Activated T-cell treated with anti-CD3 and anti-CD28 coated beads, Interleukin-2, amount 50 U/mL, for 4 hours (primary cell): ENCODE measurements around the gene AFDN. TPM values are rescaled to one million over a fixed set of nuclear protein-coding genes. Genes with fewer than 3 reads are reported as not detected.

Experiments
- ATAC-seq, 2 donors: fragments of 200-7000 bp; cut with Tn5 transposase; one replicate each; pipeline ENCODE4 v1.10.0; 2021
- DNase-seq: peaks from one replicate; pipeline ENCODE4 v3.0.0-alpha.2; 2020
- H3K27me3 Mint-ChIP-seq: one replicate; pipeline ENCODE4 v1.8.0; 2021; ENCODE audit warnings: low read depth, mixed read lengths
- H3K36me3 Mint-ChIP-seq: one replicate; pipeline ENCODE4 v1.8.0; 2022; ENCODE audit warnings: mixed read lengths; ENCODE audit not compliant: insufficient read depth
- H3K4me1 Mint-ChIP-seq: one replicate; pipeline ENCODE4 v1.8.0; 2021; ENCODE audit warnings: low read depth, mixed read lengths
- H3K4me3 Mint-ChIP-seq: one replicate; pipeline ENCODE4 v1.8.0; 2021; ENCODE audit warnings: mild to moderate bottlenecking, moderate library complexity, mixed read lengths
- H3K9me3 Mint-ChIP-seq: one replicate; pipeline ENCODE4 v1.8.0; 2021; ENCODE audit warnings: mixed read lengths
- total RNA-seq, 3 donors: library from RNA; stranded (reverse); gene quantifications; one replicate each; pipeline ENCODE4 v1.2.1, GENCODE V29; 2021

AFDN gene
- total RNA-seq, 3 donors from 2014 or later, result 12.8 to 29.1 (median 17.9) TPM

GRCh38 chr6:167839343-167839742, 12.6 kb downstream of the AFDN start:
- no peaks in the 10 kb centered on the region for H3K9me3 Mint-ChIP-seq
- H3K4me1 Mint-ChIP-seq, result peaks cover 3% of the 10 kb centered on the region
- no peaks in the 10 kb centered on the region for H3K36me3 Mint-ChIP-seq
- no peak for DNase-seq
- no peak for ATAC-seq
- peaks cover 10% of the 10 kb centered on the region for H3K27me3 Mint-ChIP-seq
- no peak overlapping the region for H3K4me3 Mint-ChIP-seq

- Mint-ChIP-seq H3K27me3 (peaks cover 10% of the 10 kb centered on the region), H3K4me1 (peaks cover 3% of the 10 kb centered on the region), H3K4me3 (no peak overlapping the region), H3K36me3 (no peaks in the 10 kb centered on the region), H3K9me3 (no peaks in the 10 kb centered on the region)
- no peak for ATAC-seq
- no peak for DNase-seq
Measured at GRCh38 chr6:167839755-167840154, 13.0 kb downstream of the AFDN start.

GRCh38 chr6:167840160-167840525, 13.4 kb downstream of the AFDN start:
- DNase-seq (no peak), ATAC-seq (no peak)
- peaks cover 7% of the 10 kb centered on the region for H3K27me3 Mint-ChIP-seq
- no peaks in the 10 kb centered on the region for H3K4me1 Mint-ChIP-seq
- H3K36me3 Mint-ChIP-seq, result no peaks in the 10 kb centered on the region
- H3K4me3 Mint-ChIP-seq, result no peak overlapping the region
- no peaks in the 10 kb centered on the region for H3K9me3 Mint-ChIP-seq

- peaks cover 6% of the 10 kb centered on the region for H3K27me3 Mint-ChIP-seq
- no peak for ATAC-seq
- no peaks in the 10 kb centered on the region for H3K9me3 Mint-ChIP-seq
- H3K4me1 Mint-ChIP-seq, result no peaks in the 10 kb centered on the region
- no peaks in the 10 kb centered on the region for H3K36me3 Mint-ChIP-seq
- H3K4me3 Mint-ChIP-seq, result no peak overlapping the region
- DNase-seq, result no peak
Measured at GRCh38 chr6:167840526-167841179, 13.9 kb downstream of the AFDN start.

GRCh38 chr6:167841981-167842380, 15.3 kb downstream of the AFDN start:
- no peaks in the 10 kb centered on the region for H3K36me3 Mint-ChIP-seq
- DNase-seq (no peak), ATAC-seq (no peak)
- no peaks in the 10 kb centered on the region for H3K4me1 Mint-ChIP-seq
- no peak overlapping the region for H3K4me3 Mint-ChIP-seq
- H3K9me3 Mint-ChIP-seq, result no peaks in the 10 kb centered on the region
- peaks cover 2% of the 10 kb centered on the region for H3K27me3 Mint-ChIP-seq

- no peaks in the 10 kb centered on the region for H3K4me1 Mint-ChIP-seq
- peaks cover 2% of the 10 kb centered on the region for H3K27me3 Mint-ChIP-seq
- no peak for ATAC-seq
- no peaks in the 10 kb centered on the region for H3K36me3 Mint-ChIP-seq
- no peak overlapping the region for H3K4me3 Mint-ChIP-seq
- DNase-seq, result no peak
- H3K9me3 Mint-ChIP-seq, result no peaks in the 10 kb centered on the region
Measured at GRCh38 chr6:167842457-167842856, 15.7 kb downstream of the AFDN start.

GRCh38 chr6:167843023-167843422, 16.3 kb downstream of the AFDN start:
- H3K9me3 Mint-ChIP-seq, result no peaks in the 10 kb centered on the region
- ATAC-seq (no peak), DNase-seq (no peak)
- H3K4me3 Mint-ChIP-seq, result no peak overlapping the region
- H3K27me3 Mint-ChIP-seq, result peaks cover 2% of the 10 kb centered on the region
- H3K36me3 Mint-ChIP-seq, result no peaks in the 10 kb centered on the region
- H3K4me1 Mint-ChIP-seq, result no peaks in the 10 kb centered on the region

- ATAC-seq, result no peak
Measured at GRCh38 chr6:167845856-167846255, 19.1 kb downstream of the AFDN start.

GRCh38 chr6:167846997-167847606, 20.4 kb downstream of the AFDN start:
- H3K4me3 Mint-ChIP-seq, result no peak overlapping the region
- H3K4me1 Mint-ChIP-seq, result peaks cover 6% of the 10 kb centered on the region
- no peaks in the 10 kb centered on the region for H3K9me3 Mint-ChIP-seq
- no peak for DNase-seq
- H3K36me3 Mint-ChIP-seq, result no peaks in the 10 kb centered on the region
- no peak for ATAC-seq
- H3K27me3 Mint-ChIP-seq, result peaks cover 2% of the 10 kb centered on the region

More at GRCh38 chr6:167845856-167846255, 19.1 kb downstream of the AFDN start:
- no peak for DNase-seq
- Mint-ChIP-seq H3K4me3 (no peak overlapping the region), H3K27me3 (peaks cover 2% of the 10 kb centered on the region), H3K9me3 (no peaks in the 10 kb centered on the region), H3K4me1 (peaks cover 4% of the 10 kb centered on the region), H3K36me3 (no peaks in the 10 kb centered on the region)

GRCh38 chr6:167847936-167848335, 21.2 kb downstream of the AFDN start:
- ATAC-seq (no peak), DNase-seq (no peak)
- Mint-ChIP-seq H3K9me3 (no peaks in the 10 kb centered on the region), H3K36me3 (no peaks in the 10 kb centered on the region), H3K27me3 (peaks cover 2% of the 10 kb centered on the region), H3K4me1 (peaks cover 8% of the 10 kb centered on the region), H3K4me3 (no peak overlapping the region)

- no peak for DNase-seq
- peaks cover under 1% of the 10 kb centered on the region for H3K27me3 Mint-ChIP-seq
- ATAC-seq, result no peak
- no peaks in the 10 kb centered on the region for H3K9me3 Mint-ChIP-seq
- H3K4me1 Mint-ChIP-seq, result peaks cover 8% of the 10 kb centered on the region
- H3K4me3 Mint-ChIP-seq, result no peak overlapping the region
- H3K36me3 Mint-ChIP-seq, result no peaks in the 10 kb centered on the region
Measured at GRCh38 chr6:167848783-167849182, 22.1 kb downstream of the AFDN start.

GRCh38 chr6:167849846-167850459, 23.2 kb downstream of the AFDN start:
- no peaks in the 10 kb centered on the region for H3K9me3 Mint-ChIP-seq
- H3K27me3 Mint-ChIP-seq, result no peaks in the 10 kb centered on the region
- DNase-seq (no peak), ATAC-seq (no peak)
- H3K36me3 Mint-ChIP-seq, result no peaks in the 10 kb centered on the region
- H3K4me1 Mint-ChIP-seq, result peaks cover 8% of the 10 kb centered on the region
- H3K4me3 Mint-ChIP-seq, result no peak overlapping the region

GRCh38 chr6:167850782-167851181, 24.1 kb downstream of the AFDN start:
- H3K9me3 Mint-ChIP-seq, result no peaks in the 10 kb centered on the region
- no peaks in the 10 kb centered on the region for H3K27me3 Mint-ChIP-seq
- peaks cover 8% of the 10 kb centered on the region for H3K4me1 Mint-ChIP-seq
- no peaks in the 10 kb centered on the region for H3K36me3 Mint-ChIP-seq
- no peak overlapping the region for H3K4me3 Mint-ChIP-seq
- ATAC-seq, result no peak
- no peak for DNase-seq

- no peaks in the 10 kb centered on the region for H3K9me3 Mint-ChIP-seq
- H3K36me3 Mint-ChIP-seq, result no peaks in the 10 kb centered on the region
- no peaks in the 10 kb centered on the region for H3K27me3 Mint-ChIP-seq
- no peak overlapping the region for H3K4me3 Mint-ChIP-seq
- ATAC-seq, result no peak
- peaks cover 12% of the 10 kb centered on the region for H3K4me1 Mint-ChIP-seq
- DNase-seq, result no peak
Measured at GRCh38 chr6:167851370-167851952, 24.8 kb downstream of the AFDN start.
